HepG2 (cell line): ENCODE data around the gene SHISAL1. TPM values are rescaled to one million over a fixed set of nuclear protein-coding genes. Genes with fewer than 3 reads are reported as not detected.

Experiments used
- ATAC-seq: fragments of 200-7000 bp; cut with Tn5 transposase; 3 replicates; pipeline ENCODE4 v1.9.1; 2020; ENCODE audit warnings: mild to moderate bottlenecking, moderate library complexity
- BruUV-seq: library from RNA; stranded (reverse); fragments of 400-500 nt; replicated peaks from 2 replicates; lab custom pipeline; 2021; lab: Mats Ljungman, UMichigan
- CTCF ChIA-PET: fragments of 300-600 bp; formaldehyde crosslinking; extraction: SDS; loops from one replicate; lab custom pipeline; 2021; ENCODE audit warnings: low total read pairs, inconsistent platforms, low intra/inter-chr PET ratio; lab: Yijun Ruan, JAX
- POLR2A ChIA-PET: fragments of 350-600 bp; sonication (Branson Sonifier 250); formaldehyde crosslinking; loops from one replicate; lab custom pipeline; 2020; ENCODE audit warnings: antibody characterized with exemption, inconsistent platforms; lab: Yijun Ruan, JAX
- DNase-seq: peaks from one replicate; pipeline ENCODE4 v3.0.0-alpha.2; 2015; ENCODE audit warnings: low spot score
- FAIRE-seq: peaks from 3 replicates; lab custom pipeline; 2011; peaks lifted over from hg19 to GRCh38; lab: Jason Lieb, UNC
- H2AFZ ChIP-seq: one replicate; pipeline ENCODE4 v1.6.1; 2011; ENCODE audit warnings: low read length, inconsistent platforms
- H3K27ac ChIP-seq: fragments of 300-600 bp; 3 replicates; pipeline ENCODE4 v1.8.0; 2011; ENCODE audit warnings: mixed run types, mild to moderate bottlenecking, mixed read lengths, low read length, inconsistent platforms; ENCODE audit not compliant: insufficient read depth; ENCODE audit errors: extremely low read length
- H3K27me3 ChIP-seq, 2 experiments: fragments of 200-600 bp in 1 of 2; 2 replicates in 1 of 2; 3 replicates in 1 of 2; pipeline versions ENCODE4 v1.6.0 to v1.8.0; 2011; ENCODE audit warnings: low read length in 2 of 2, mild to moderate bottlenecking in 2 of 2, moderate library complexity in 2 of 2, inconsistent platforms in 1 of 2; ENCODE audit not compliant: insufficient read depth in 2 of 2, control insufficient read depth in 1 of 2
- H3K36me3 ChIP-seq, 2 experiments: fragments of 200-600 bp in 1 of 2; replicated peaks in 1 of 2; 2 replicates in 1 of 2; 3 replicates in 1 of 2; pipeline versions ENCODE4 v1.5.1 to v1.8.0; 2011; ENCODE audit warnings: low read length in 2 of 2, inconsistent platforms in 1 of 2; ENCODE audit not compliant: insufficient read depth in 2 of 2, control insufficient read depth in 1 of 2
- H3K4me1 ChIP-seq: 2 replicates; pipeline ENCODE4 v1.5.1; 2012; ENCODE audit warnings: low read length, inconsistent platforms; ENCODE audit not compliant: insufficient read depth
- H3K4me2 ChIP-seq: 2 replicates; pipeline ENCODE4 v1.6.0; 2011; ENCODE audit warnings: low read depth, low read length, inconsistent platforms
- H3K4me3 ChIP-seq, 3 experiments: fragments of 200-600 bp in 1 of 3; sonication (generic), shearing (Covaris generic) in 1 of 3; replicated peaks in 1 of 3; 2 replicates each; pipeline ENCODE4 v1.5.1; 2011 to 2016; ENCODE audit warnings: low read length in 3 of 3, inconsistent platforms in 2 of 3, low read depth in 2 of 3, mild to moderate bottlenecking in 2 of 3, control low read depth in 1 of 3, mixed read lengths in 1 of 3; ENCODE audit not compliant: insufficient read depth in 1 of 3
- H3K79me2 ChIP-seq: one replicate; pipeline ENCODE4 v1.6.1; 2011; ENCODE audit warnings: low read length, inconsistent platforms; ENCODE audit not compliant: insufficient read depth
- H3K9ac ChIP-seq: 2 replicates; pipeline ENCODE4 v1.6.0; 2011; ENCODE audit warnings: mild to moderate bottlenecking, low read depth, low read length, inconsistent platforms; ENCODE audit not compliant: insufficient read depth
- H3K9me3 ChIP-seq: 2 replicates; pipeline ENCODE4 v1.5.1; 2012; ENCODE audit warnings: mild to moderate bottlenecking, low read length
- H4K20me1 ChIP-seq: 2 replicates; pipeline ENCODE4 v1.6.0; 2011; ENCODE audit warnings: inconsistent platforms, mild to moderate bottlenecking, low read length, moderate library complexity; ENCODE audit not compliant: insufficient read depth
- AGO1 ChIP-seq: fragments of 200-400 bp; formaldehyde crosslinking; IDR thresholded peaks from 2 replicates; pipeline ENCODE4 v1.6.1; 2017; ENCODE audit warnings: mild to moderate bottlenecking, low read depth, low read length, moderate library complexity; ENCODE audit not compliant: poor library complexity, severe bottlenecking
- CHCHD3 ChIP-seq: sonication (generic); formaldehyde crosslinking; IDR thresholded peaks from 2 replicates; pipeline ENCODE4 v1.8.0; 2022; ENCODE audit warnings: mild to moderate bottlenecking, missing genetic modification reagents, moderate library complexity
- FOXJ3 ChIP-seq: sonication (generic); formaldehyde crosslinking; IDR thresholded peaks from 2 replicates; pipeline ENCODE4 v1.4.0; 2020; ENCODE audit warnings: missing genetic modification reagents, mild to moderate bottlenecking, borderline replicate concordance
- LRRFIP1 ChIP-seq: sonication (generic); formaldehyde crosslinking; conservative IDR thresholded peaks from 2 replicates; pipeline ENCODE4 v1.4.0; 2020; ENCODE audit warnings: missing genetic modification reagents
- MAX ChIP-seq: IDR thresholded peaks from 2 replicates; pipeline ENCODE4 v1.6.1; 2012; ENCODE audit warnings: inconsistent platforms
- PBX3 ChIP-seq: sonication (generic); formaldehyde crosslinking; IDR thresholded peaks from 2 replicates; pipeline ENCODE4 v1.8.1; 2023; ENCODE audit warnings: missing genetic modification reagents, inconsistent platforms, borderline replicate concordance
- SMYD3 ChIP-seq: sonication (generic); formaldehyde crosslinking; IDR thresholded peaks from 2 replicates; pipeline ENCODE4 v1.8.1; 2023; ENCODE audit warnings: mild to moderate bottlenecking, missing genetic modification reagents
- TIGD3 ChIP-seq: sonication (generic); formaldehyde crosslinking; IDR thresholded peaks from 2 replicates; pipeline ENCODE4 v1.5.1; 2020; ENCODE audit warnings: mild to moderate bottlenecking, missing genetic modification reagents, borderline replicate concordance
- ZNF225 ChIP-seq: sonication (generic); formaldehyde crosslinking; IDR thresholded peaks from 2 replicates; pipeline ENCODE4 v1.4.0; 2020; ENCODE audit warnings: mild to moderate bottlenecking, missing genetic modification reagents
- ZNF503 ChIP-seq: sonication (generic); formaldehyde crosslinking; IDR thresholded peaks from 2 replicates; pipeline ENCODE4 v1.4.0; 2020; ENCODE audit warnings: missing genetic modification reagents
- ZNF562 ChIP-seq: sonication (generic); formaldehyde crosslinking; IDR thresholded peaks from 2 replicates; pipeline ENCODE4 v1.8.0; 2022; ENCODE audit warnings: missing genetic modification reagents, borderline replicate concordance
- ZNF597 ChIP-seq: sonication (generic); formaldehyde crosslinking; IDR thresholded peaks from 2 replicates; pipeline ENCODE4 v1.5.0; 2020; ENCODE audit warnings: missing genetic modification reagents
- ZNF83 ChIP-seq: sonication (generic); formaldehyde crosslinking; IDR thresholded peaks from 2 replicates; pipeline ENCODE4 v1.4.0; 2020; ENCODE audit warnings: missing genetic modification reagents, mild to moderate bottlenecking, borderline replicate concordance
- WGBS: methylation state at CpG from one replicate; pipeline ENCODE4 v1.1.6; 2017; ENCODE audit warnings: low lambda C conversion rate; 5-methylcytosine and 5-hydroxymethylcytosine counted together
- in situ Hi-C: cut with HindIII; loops from 2 replicates; pipeline ENCODE4 v1.10.0; 2017; ENCODE audit warnings: low pct_unique_long_range_greater_than_20kb; ENCODE audit not compliant: extremely low pct_ligation_motif_present
- intact Hi-C: fragments of 100-400 bp; cut with micrococcal nuclease; formaldehyde crosslinking; loops from one replicate; pipeline ENCODE4 v1.10.0; 2022; ENCODE audit not compliant: unreplicated experiment
- polyA plus RNA-seq, 8 experiments: library from polyadenylated mRNA; depleted of rRNA in 3 of 8; stranded (reverse) in 7 of 8; unstranded in 1 of 8; fragments of >200 nt; fragmentation: Illumina TruSeq in 4 of 8; extraction: Trizol in 4 of 8; gene quantifications; 2 replicates each; pipeline versions ENCODE4 v1.2.1 to v1.2.3, GENCODE V29; 2011 to 2016; ENCODE audit warnings: low read depth in 4 of 8, missing spikeins in 1 of 8, mixed read lengths in 1 of 8; ENCODE audit not compliant: insufficient read depth in 1 of 8
- total RNA-seq, 5 experiments: library from RNA; depleted of rRNA; stranded (reverse); fragments of >200 nt; fragmentation: Illumina TruSeq; extraction: Trizol; gene quantifications; 2 replicates each; pipeline ENCODE4 v1.2.3, GENCODE V29; 2016; ENCODE audit warnings: low read depth in 1 of 5

The SHISAL1 gene
- total and polyA plus RNA-seq, 2 of the 13 experiments (the other 11 are each of a cell fraction or from before 2014, with no cell fraction given): not detected

- Histone ChIP-seq H3K4me2 (no peak overlapping the region), H3K79me2 (no peaks in the 10 kb centered on the region), H4K20me1 (peaks cover 4% of the 10 kb centered on the region; the same call in 1 of the 2 replicates), H3K36me3 (no peaks in the 10 kb centered on the region), H3K27me3 (peaks cover 8 to 55% of the 10 kb centered on the region in 2 experiments), H3K4me3 (no peak overlapping the region), H3K27ac (no peak overlapping the region), H3K9ac (no peak overlapping the region), H3K9me3 (no peaks in the 10 kb centered on the region), H3K4me1 (peaks cover 6% of the 10 kb centered on the region; the same call in 1 of the 2 replicates), H2AFZ (no peak overlapping the region)
- no peak for FAIRE-seq
- no peak for DNase-seq
- ChIA-PET POLR2A (no interaction called here), CTCF (no interaction called here)
- BruUV-seq: no TSS peak
- WGBS: 28% methylated on average over 51 of the region's 103 CpGs
- ATAC-seq: no peak
- intact Hi-C loops (no loop called here), in situ Hi-C loops (no loop called here)
- no peak for TF ChIP-seq ZNF503 (CRISPR knock-in tag)
- TF ChIP-seq CHCHD3 (CRISPR knock-in tag): no peak
- TF ChIP-seq SMYD3 (CRISPR knock-in tag): no peak
- no peak for TF ChIP-seq AGO1
- no peak for TF ChIP-seq ZNF225 (CRISPR knock-in tag)
- TF ChIP-seq TIGD3 (CRISPR knock-in tag): no peak
- TF ChIP-seq ZNF562 (CRISPR knock-in tag): no peak
- TF ChIP-seq PBX3 (CRISPR knock-in tag): no peak
- TF ChIP-seq FOXJ3 (CRISPR knock-in tag): no peak
- TF ChIP-seq ZNF83 (CRISPR knock-in tag): no peak
- TF ChIP-seq ZNF597 (CRISPR knock-in tag): no peak
- TF ChIP-seq LRRFIP1 (CRISPR knock-in tag): no peak
- no peak for TF ChIP-seq MAX
Observed at GRCh38 chr22:44330744-44331660, 18.3 kb upstream of the SHISAL1 start.
